Mammary epithelial cell (primary cell): Measurements from ENCODE around the gene CA9.

ENCODE experiments used
- CTCF ChIP-seq, 2 donors: IDR thresholded peaks in 1 of 2; conservative IDR thresholded peaks in 1 of 2; 2 replicates each; pipeline ENCODE4 v1.5.1; 2011 to 2012; ENCODE audit warnings: inconsistent platforms in 2 of 2, low read length in 2 of 2, mild to moderate bottlenecking in 2 of 2, control low read depth in 1 of 2, low read depth in 1 of 2; ENCODE audit not compliant: insufficient read depth in 1 of 2; ENCODE audit errors: extremely low read depth in 1 of 2
- EZH2 ChIP-seq: IDR thresholded peaks from 2 replicates; pipeline ENCODE4 v1.6.1; 2012; ENCODE audit warnings: low read length, inconsistent platforms, borderline replicate concordance

GRCh38 chr9:35636135-35636876 is 37.4 kb upstream of the CA9 start:
- no peak for TF ChIP-seq CTCF (conservative IDR thresholded peaks at IDR 0.05 in 1 of 2, IDR thresholded peaks at IDR 0.05 in 1 of 2; ENCODE audit: extremely low read depth in 1 of 2, insufficient read depth in 1 of 2, low read depth in 1 of 2, low read length in 2 of 2)
- TF ChIP-seq EZH2: no peak
